HUES64 (cell line): ENCODE measurements around the gene LRP1.

Source experiments
- H3K27ac ChIP-seq: 2 replicates; pipeline ENCODE4 v1.7.0; 2013; ENCODE audit warnings: low read depth, low read length, inconsistent platforms
- H3K27me3 ChIP-seq: 2 replicates; pipeline ENCODE4 v1.6.1; 2013; ENCODE audit warnings: mild to moderate bottlenecking, low read length; ENCODE audit not compliant: insufficient read depth
- H3K36me3 ChIP-seq: 2 replicates; pipeline ENCODE4 v1.6.1; 2013; ENCODE audit warnings: mild to moderate bottlenecking, low read length; ENCODE audit not compliant: insufficient read depth
- H3K4me1 ChIP-seq: 2 replicates; pipeline ENCODE4 v1.6.1; 2013; ENCODE audit warnings: mild to moderate bottlenecking, low read length, moderate library complexity; ENCODE audit not compliant: insufficient read depth
- H3K4me3 ChIP-seq: 2 replicates; pipeline ENCODE4 v1.5.1; 2013; ENCODE audit warnings: mild to moderate bottlenecking, low read length, moderate library complexity
- H3K9ac ChIP-seq: 2 replicates; pipeline ENCODE4 v1.6.1; 2013; ENCODE audit warnings: mild to moderate bottlenecking, low read depth, low read length
- H3K9me3 ChIP-seq: 2 replicates; pipeline ENCODE4 v1.6.1; 2013; ENCODE audit warnings: low read depth, low read length; ENCODE audit not compliant: insufficient read depth
- WGBS: fragments of 150-250, 120-280 bp; methylation state at CpG from one replicate; pipeline ENCODE4 v1.1.7; 2013; ENCODE audit warnings: missing lambda C conversion rate; 5-methylcytosine and 5-hydroxymethylcytosine counted together

The LRP1 gene

DNA sequence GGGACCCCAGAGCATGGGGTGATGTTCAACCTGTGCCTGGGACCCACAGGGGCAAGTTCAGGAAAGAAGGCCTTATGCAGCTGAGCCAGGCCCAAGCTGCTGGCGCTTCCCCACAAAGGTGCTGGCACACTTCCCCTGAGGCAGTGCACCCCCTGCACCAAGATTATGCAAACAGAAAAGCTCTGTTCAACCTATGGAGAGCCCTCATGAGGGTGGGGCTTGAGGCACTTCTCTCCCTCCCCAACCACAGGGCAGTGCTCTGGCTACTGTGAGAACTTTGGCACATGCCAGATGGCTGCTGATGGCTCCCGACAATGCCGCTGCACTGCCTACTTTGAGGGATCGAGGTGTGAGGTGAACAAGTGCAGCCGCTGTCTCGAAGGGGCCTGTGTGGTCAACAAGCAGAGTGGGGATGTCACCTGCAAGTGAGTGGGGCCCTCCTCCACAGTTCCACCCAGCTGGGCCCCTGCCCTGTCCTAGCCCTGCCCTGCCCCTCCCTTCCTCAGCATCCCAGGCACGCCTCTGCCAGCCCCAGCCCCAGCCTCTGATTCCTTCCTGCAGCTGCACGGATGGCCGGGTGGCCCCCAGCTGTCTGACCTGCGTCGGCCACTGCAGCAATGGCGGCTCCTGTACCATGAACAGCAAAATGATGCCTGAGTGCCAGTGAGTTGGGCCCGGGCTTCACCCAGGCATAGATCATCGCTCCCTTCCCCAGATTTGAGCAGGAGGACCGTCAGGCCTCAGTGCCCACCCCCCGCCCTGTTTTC is 82.8 kb downstream of the LRP1 start:
- Histone ChIP-seq H3K27ac (no peak overlapping the region), H3K4me1 (peaks cover 13% of the 10 kb centered on the region), H3K9ac (no peak overlapping the region), H3K9me3 (no peaks in the 10 kb centered on the region), H3K4me3 (no peak overlapping the region), H3K36me3 (peaks cover 54% of the 10 kb centered on the region), H3K27me3 (peaks cover 28% of the 10 kb centered on the region)
- WGBS, result 96% methylated on average over 16 of the region's 16 CpGs

DNA sequence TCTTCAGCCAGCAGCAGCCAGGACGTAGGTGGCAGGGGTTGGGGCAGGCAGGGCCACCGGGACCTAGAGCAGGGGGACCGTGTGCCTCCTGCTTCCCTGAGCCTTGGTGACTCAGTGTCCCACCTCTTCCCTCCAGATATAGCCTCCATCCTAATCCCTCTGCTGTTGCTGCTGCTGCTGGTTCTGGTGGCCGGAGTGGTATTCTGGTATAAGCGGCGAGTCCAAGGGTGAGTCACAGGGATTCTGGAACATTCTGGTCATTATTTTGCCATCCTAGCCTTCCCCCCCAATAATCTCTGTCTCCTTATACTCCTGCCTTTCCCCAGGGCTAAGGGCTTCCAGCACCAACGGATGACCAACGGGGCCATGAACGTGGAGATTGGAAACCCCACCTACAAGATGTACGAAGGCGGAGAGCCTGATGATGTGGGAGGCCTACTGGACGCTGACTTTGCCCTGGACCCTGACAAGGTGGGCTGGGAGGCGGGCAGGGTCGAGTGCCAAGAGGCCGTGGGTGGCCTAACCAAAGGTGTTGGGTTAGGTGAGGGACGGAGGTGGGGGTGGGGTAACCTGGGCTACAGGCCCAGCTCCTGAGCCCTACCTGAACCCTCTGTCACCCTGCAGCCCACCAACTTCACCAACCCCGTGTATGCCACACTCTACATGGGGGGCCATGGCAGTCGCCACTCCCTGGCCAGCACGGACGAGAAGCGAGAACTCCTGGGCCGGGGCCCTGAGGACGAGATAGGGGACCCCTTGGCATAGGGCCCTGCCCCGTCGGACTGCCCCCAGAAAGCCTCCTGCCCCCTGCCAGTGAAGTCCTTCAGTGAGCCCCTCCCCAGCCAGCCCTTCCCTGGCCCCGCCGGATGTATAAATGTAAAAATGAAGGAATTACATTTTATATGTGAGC is 83.8 kb downstream of the LRP1 start:
- Histone ChIP-seq H3K4me3 (no peak overlapping the region), H3K9me3 (no peaks in the 10 kb centered on the region), H3K27ac (no peak overlapping the region), H3K27me3 (peaks cover 36% of the 10 kb centered on the region), H3K4me1 (peaks cover 13% of the 10 kb centered on the region), H3K9ac (no peak overlapping the region), H3K36me3 (peaks cover 47% of the 10 kb centered on the region)
- 94% methylated on average over 25 of the region's 27 CpGs for WGBS

DNA sequence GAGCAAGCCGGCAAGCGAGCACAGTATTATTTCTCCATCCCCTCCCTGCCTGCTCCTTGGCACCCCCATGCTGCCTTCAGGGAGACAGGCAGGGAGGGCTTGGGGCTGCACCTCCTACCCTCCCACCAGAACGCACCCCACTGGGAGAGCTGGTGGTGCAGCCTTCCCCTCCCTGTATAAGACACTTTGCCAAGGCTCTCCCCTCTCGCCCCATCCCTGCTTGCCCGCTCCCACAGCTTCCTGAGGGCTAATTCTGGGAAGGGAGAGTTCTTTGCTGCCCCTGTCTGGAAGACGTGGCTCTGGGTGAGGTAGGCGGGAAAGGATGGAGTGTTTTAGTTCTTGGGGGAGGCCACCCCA is 84.4 kb downstream of the LRP1 start:
- peaks cover 13% of the 10 kb centered on the region for H3K4me1 ChIP-seq
- peaks cover 43% of the 10 kb centered on the region for H3K36me3 ChIP-seq
- no peaks in the 10 kb centered on the region for H3K9me3 ChIP-seq
- 85% methylated on average over 5 of the region's 7 CpGs for WGBS
- H3K27ac ChIP-seq, result no peak overlapping the region; the same call in 1 of the 2 replicates
- H3K27me3 ChIP-seq, result peaks cover 42% of the 10 kb centered on the region
- H3K9ac ChIP-seq, result no peak overlapping the region
- H3K4me3 ChIP-seq, result no peak overlapping the region

DNA sequence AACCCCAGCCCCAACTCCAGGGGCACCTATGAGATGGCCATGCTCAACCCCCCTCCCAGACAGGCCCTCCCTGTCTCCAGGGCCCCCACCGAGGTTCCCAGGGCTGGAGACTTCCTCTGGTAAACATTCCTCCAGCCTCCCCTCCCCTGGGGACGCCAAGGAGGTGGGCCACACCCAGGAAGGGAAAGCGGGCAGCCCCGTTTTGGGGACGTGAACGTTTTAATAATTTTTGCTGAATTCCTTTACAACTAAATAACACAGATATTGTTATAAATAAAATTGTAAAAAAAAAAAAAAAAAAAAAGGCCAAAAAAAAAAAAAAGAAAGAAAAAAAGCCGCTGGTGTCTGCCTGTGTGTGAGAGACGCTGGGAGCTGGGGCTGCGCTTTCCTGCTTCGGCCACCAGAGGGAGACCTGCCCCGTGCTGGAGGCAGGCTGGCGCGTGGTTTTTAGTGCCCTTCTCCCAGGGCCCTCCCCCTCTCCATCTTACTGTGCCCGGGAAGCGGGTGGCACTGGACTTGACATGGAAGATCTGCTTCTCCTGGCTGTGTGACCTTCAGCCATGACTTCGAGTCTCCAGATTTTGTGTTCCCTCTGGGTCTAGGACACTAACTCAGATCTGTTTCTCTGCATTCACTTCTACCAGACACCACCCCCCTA is 84.9 kb downstream of the LRP1 start:
- 15% methylated on average over 12 of the region's 16 CpGs for WGBS
- H3K36me3 ChIP-seq, result peaks cover 38% of the 10 kb centered on the region
- H3K9me3 ChIP-seq, result no peaks in the 10 kb centered on the region
- peak overlapping the region; percentile 11; the same call in 1 of the 2 replicates for H3K4me3 ChIP-seq
- peaks cover 13% of the 10 kb centered on the region for H3K4me1 ChIP-seq
- peaks cover 47% of the 10 kb centered on the region for H3K27me3 ChIP-seq
- no peak overlapping the region; the same call in 1 of the 2 replicates for H3K27ac ChIP-seq
- H3K9ac ChIP-seq, result no peak overlapping the region

DNA sequence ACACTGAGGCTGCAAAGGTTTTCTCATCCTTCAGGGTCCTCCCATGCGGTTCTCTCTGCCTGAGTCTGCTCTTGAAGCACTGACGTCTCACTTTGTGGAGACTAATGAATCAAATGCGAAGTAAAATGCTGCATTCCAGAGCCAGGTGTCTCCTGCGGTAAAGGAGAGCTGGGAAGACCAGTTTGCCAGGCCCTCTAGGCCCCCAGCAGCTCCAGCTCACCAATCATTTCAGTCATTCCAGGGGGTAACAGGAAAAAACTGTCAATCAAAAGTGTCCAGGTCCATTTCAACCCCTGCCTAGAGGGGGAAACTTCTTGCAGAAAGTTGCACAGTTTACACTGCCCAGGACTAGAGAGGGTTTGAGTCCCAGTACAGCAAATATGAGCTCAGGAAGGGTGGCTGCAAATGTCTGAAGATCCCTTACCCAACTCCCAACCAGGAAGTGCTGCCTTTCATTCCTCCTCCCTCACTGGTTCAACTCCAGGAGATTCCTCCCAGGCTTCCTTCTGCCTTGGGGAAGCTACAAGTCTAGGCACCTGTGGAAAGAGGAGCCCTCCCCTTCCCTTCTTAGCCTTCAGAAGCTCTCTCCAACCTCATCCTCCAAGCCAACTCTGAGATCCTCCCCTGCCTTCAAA is 85.6 kb downstream of the LRP1 start:
- WGBS, result 62% methylated on average over 4 of the region's 4 CpGs
- Histone ChIP-seq H3K27ac (no peak overlapping the region), H3K4me1 (peaks cover 13% of the 10 kb centered on the region), H3K4me3 (peak overlapping the region; percentile 11; the same call in 1 of the 2 replicates), H3K36me3 (peaks cover 32% of the 10 kb centered on the region), H3K9ac (no peak overlapping the region), H3K9me3 (no peaks in the 10 kb centered on the region), H3K27me3 (peaks cover 54% of the 10 kb centered on the region)

DNA sequence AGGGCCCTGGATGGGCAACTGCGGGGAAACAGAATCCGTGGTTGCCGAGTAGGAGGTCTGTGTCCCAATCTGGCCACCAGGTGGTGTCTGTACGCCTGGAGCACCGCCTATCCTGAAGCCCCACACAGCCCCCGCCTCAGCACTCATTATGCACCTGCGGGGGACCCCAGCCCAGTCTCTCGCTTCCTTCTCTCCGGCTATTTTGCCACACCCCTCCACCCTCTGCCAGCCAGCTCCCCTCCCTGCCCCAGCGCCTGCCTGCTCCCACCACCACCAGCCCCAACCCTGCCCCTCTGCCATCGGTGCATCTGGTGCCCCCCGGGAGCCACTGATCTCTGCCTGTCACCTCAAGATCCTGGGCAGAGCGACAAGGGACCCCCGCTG is 86.1 kb downstream of the LRP1 start:
- Histone ChIP-seq H3K4me3 (no peak overlapping the region), H3K27ac (no peak overlapping the region), H3K9me3 (no peaks in the 10 kb centered on the region), H3K9ac (no peak overlapping the region), H3K4me1 (peaks cover 13% of the 10 kb centered on the region), H3K36me3 (peaks cover 27% of the 10 kb centered on the region), H3K27me3 (peaks cover 59% of the 10 kb centered on the region)
- 10% methylated on average over 14 of the region's 14 CpGs for WGBS

DNA sequence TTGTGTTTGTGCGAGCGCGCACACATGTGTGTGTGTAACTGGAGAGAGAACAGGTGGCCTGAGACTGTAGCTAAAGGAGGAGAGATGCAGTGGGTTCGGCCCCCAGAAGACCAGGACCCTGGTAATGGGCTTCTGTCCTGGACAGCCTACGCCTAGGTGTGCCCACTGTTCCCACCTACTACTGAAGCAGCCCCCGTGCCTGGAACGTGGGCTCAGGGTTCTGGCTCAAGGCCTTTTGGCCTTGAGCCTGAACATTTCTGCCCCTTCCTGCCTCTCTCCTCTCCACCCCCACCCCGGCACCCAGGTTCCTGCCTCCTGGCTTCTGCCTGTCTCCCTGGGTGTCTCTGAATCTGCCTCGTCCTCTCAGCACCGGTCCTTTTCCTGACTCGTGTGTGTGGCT is 86.8 kb downstream of the LRP1 start:
- 66% methylated on average over 11 of the region's 11 CpGs for WGBS
- no peak overlapping the region for H3K9ac ChIP-seq
- H3K27me3 ChIP-seq, result peaks cover 66% of the 10 kb centered on the region
- peaks cover 18% of the 10 kb centered on the region for H3K4me1 ChIP-seq
- H3K4me3 ChIP-seq, result no peak overlapping the region
- no peaks in the 10 kb centered on the region for H3K9me3 ChIP-seq
- no peak overlapping the region for H3K27ac ChIP-seq
- H3K36me3 ChIP-seq, result peaks cover 20% of the 10 kb centered on the region

DNA sequence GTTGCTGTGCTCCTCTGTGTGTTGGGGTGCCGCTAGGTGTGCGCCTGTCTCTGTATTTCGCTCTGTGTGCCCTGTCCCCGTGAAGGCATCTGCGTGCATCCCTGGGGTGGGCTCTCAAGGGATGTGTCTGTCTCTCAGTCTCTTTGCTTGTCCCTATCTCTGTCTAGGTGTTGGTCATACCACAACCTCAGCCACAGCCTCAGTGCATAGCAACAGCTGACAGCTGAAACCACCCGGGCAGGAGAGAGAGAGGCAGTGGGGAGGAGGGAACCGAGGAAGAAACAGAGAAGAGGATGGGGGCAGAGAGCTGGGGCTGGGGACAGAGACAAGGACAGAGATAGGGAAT is 87.4 kb downstream of the LRP1 start:
- no peaks in the 10 kb centered on the region for H3K9me3 ChIP-seq
- H3K27me3 ChIP-seq, result peaks cover 72% of the 10 kb centered on the region
- H3K36me3 ChIP-seq, result peaks cover 15% of the 10 kb centered on the region
- H3K27ac ChIP-seq, result no peak overlapping the region
- H3K4me1 ChIP-seq, result peaks cover 18% of the 10 kb centered on the region
- no peak overlapping the region for H3K9ac ChIP-seq
- WGBS, result 45% methylated on average over 7 of the region's 7 CpGs
- H3K4me3 ChIP-seq, result no peak overlapping the region

DNA sequence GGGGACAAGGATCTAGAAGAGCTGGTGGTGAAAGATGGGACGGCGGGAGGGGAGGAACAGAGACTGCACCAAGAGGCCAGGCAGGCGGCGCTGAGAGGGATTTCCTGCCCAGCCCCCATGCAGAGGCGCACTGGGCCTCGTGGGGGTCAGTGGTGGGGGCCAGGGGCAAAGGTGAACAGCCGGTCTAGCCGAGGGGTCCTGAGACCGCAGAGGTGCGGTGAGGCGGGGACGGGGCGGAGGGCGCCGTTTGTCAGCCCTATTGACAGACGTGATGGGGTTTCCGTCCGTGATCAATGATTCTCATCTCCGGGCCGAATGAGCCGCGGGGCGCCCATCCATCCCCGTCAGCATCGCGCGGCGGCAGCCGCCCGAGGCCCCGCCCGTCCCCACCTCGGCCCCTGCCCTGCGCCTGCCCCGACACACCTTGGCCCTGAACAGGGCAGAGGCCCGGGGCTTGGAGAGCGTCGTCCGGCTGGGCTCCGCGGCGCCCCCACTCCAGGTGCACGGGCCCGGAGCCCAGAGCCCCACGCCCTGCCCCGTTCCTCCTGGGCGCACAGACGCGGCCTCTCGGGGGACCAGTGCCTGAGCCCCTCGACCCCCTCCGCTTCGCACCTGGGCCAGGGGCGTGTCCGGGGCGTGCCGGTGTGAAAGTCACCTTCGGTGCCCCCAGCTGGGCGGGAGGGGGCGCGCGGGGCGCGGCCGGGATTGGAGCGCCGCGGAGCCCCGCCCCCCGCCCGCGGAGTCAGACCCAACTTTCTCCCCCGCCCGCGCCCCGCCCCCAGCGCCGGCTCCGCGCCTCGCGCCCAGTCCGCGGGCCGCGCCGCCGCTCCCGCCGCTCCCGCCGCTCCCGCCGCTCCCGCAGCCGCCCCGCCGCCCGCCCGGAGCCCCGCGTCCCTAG is 88.0 kb downstream of the LRP1 start, which contains the start of gene NXPH4:
Gene NXPH4, plus strand, starts transcription at position 781 of the 898 bp plus-strand sequence. CDS start 176 bp downstream, outside the sequence.
- peaks cover 9% of the 10 kb centered on the region for H3K36me3 ChIP-seq
- H3K9me3 ChIP-seq, result no peaks in the 10 kb centered on the region
- H3K27me3 ChIP-seq, result peaks cover 78% of the 10 kb centered on the region
- no peak within 1 kb of the TSS for H3K27ac ChIP-seq
- H3K4me1 ChIP-seq, result peaks cover 18% of the 10 kb centered on the region
- H3K4me3 ChIP-seq, result peak within 1 kb of the TSS; percentile 45
- no peak within 1 kb of the TSS for H3K9ac ChIP-seq
- WGBS, result under 1% methylated on average over 102 of the region's 102 CpGs
